Breast epithelium (tissue), 3 donors: ENCODE results near the gene GABPB1.
"Not testable (repeated sequence)": the region's sequence is repeated elsewhere in the genome, so short reads cannot be mapped to it uniquely, and the experiment has no call there.

ENCODE experiments used
- CTCF ChIP-seq, 3 donors: fragments of 450-650 bp; IDR thresholded peaks; one replicate each; pipeline ENCODE4 v1.5.1; 2016 to 2017; ENCODE audit warnings: antibody characterized with exemption in 3 of 3, mild to moderate bottlenecking in 3 of 3, moderate library complexity in 3 of 3
- POLR2A ChIP-seq: fragments of 450-650 bp; IDR thresholded peaks from one replicate; pipeline ENCODE4 v1.6.1; 2016; ENCODE audit warnings: antibody characterized with exemption, mild to moderate bottlenecking, moderate library complexity

DNA sequence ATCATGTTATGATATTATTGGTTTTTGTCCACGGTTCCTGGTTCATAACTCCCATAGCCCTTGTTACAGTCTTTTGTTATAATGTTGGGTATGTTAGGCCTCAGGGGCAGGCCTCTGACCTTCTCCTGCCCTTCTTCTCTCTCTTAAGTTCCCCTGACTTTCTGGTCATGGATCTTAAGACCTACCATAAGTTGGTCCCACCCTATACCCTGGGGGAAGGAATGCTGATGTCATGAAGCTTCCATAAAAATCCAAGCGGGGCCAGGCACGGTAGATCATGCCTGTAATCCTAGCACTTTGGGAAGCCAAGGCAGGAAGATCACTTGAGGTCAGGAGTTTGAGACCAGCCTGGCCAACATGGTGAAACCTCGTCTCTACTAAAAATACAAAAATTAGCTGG is 36.6 kb upstream of the GABPB1 start:
- TF ChIP-seq POLR2A; CTCF (IDR thresholded peaks at IDR 0.05): not testable (repeated sequence)
